Measurements from ENCODE around the gene FAM107B. TPM values are rescaled to one million over a fixed set of nuclear protein-coding genes. Genes with fewer than 3 reads are reported as not detected.
"Not testable (repeated sequence)": the region's sequence is repeated elsewhere in the genome, so short reads cannot be mapped to it uniquely, and the experiment has no call there.

The FAM107B gene
- total and polyA plus RNA-seq, 10 of the 15 experiments (the other 5 are each of a cell fraction or from before 2014, with no cell fraction given): 22.9 to 162 (median 86.6) TPM

GRCh38 chr10:14659137-14659536 is 115.6 kb downstream of the FAM107B start:
- peak overlapping the region; percentile 33 for H3K27ac ChIP-seq (ENCODE audit: control insufficient read depth, insufficient read depth)
- H3K4me1 ChIP-seq (ENCODE audit: control insufficient read depth, insufficient read depth, low read length): peaks cover 43% of the 10 kb centered on the region
- peak overlapping the region; percentile 26; the same call in 1 of the 2 replicates for H3K4me3 ChIP-seq
- CTCF ChIA-PET: interaction anchor here (1.2 kb wide), 1 partner anchor 10 kb away, joined by 6 read pairs; no protein-coding TSS in a partner anchor
- H2AFZ ChIP-seq (ENCODE audit: control insufficient read depth, low read depth, low read length); DNase-seq (ENCODE audit: low read depth, low spot score); H4K20me1 ChIP-seq (ENCODE audit: control insufficient read depth, insufficient read depth); FAIRE-seq; in situ Hi-C loops (cut with MboI); H3K27me3 ChIP-seq (replicated peaks in 1 of 2; ENCODE audit: control insufficient read depth in 2 of 2, insufficient read depth in 2 of 2, low read length in 1 of 2); H3K79me2 ChIP-seq (ENCODE audit: control insufficient read depth, insufficient read depth, low read length); H3K36me3 ChIP-seq (ENCODE audit: control insufficient read depth in 2 of 2, insufficient read depth in 2 of 2, low read length in 1 of 2): not testable (repeated sequence)
- ATAC-seq: peak; percentile 8
- TF ChIP-seq HDGF (IDR thresholded peaks at IDR 0.05): peak; percentile 58; the same call in 1 of the 2 replicates
- BruUV-seq (replicated peaks): TSS peak; percentile 96
- intact Hi-C loops (cut with micrococcal nuclease; ENCODE audit: unreplicated experiment): loop anchor here (1.0 kb wide), 2 partner anchors 11 to 54 kb away; no protein-coding TSS in a partner anchor
- peak overlapping the region; percentile 93 for H3K4me2 ChIP-seq (ENCODE audit: control insufficient read depth, insufficient read depth)
- SMC1A ChIA-PET (ENCODE audit: uncharacterized antibody, unreplicated experiment): interaction anchor here (0.7 to 2.8 kb wide), 13 partner anchors 8 to 92 kb away, joined by 3 to 24 read pairs (median 4); no protein-coding TSS in a partner anchor
- RAD21 ChIA-PET (ENCODE audit: unreplicated experiment): interaction anchor here (0.7 to 2.3 kb wide), 4 partner anchors 10 to 100 kb away, joined by 4 to 14 read pairs (median 6); no protein-coding TSS in a partner anchor
- peak overlapping the region; percentile 24 for H3K9ac ChIP-seq (ENCODE audit: control insufficient read depth, insufficient read depth, low read length)
- POLR2A ChIA-PET: interaction anchor here (1.4 to 1.8 kb wide), 3 partner anchors 11 to 47 kb away, joined by 5 to 6 read pairs (median 5); no protein-coding TSS in a partner anchor
- 38% methylated on average over 6 of the region's 6 CpGs for WGBS (ENCODE audit: insufficient coverage, insufficient replicate concordance, low lambda C conversion rate, missing lambda C conversion rate)
- H3K9me3 ChIP-seq (replicated peaks; ENCODE audit: control insufficient read depth, insufficient read depth, low read length): peaks cover 14% of the 10 kb centered on the region

- in situ Hi-C loops (cut with MboI) (no loop called here), intact Hi-C loops (cut with micrococcal nuclease; ENCODE audit: unreplicated experiment) (loop anchor here (1.0 kb wide), 2 partner anchors 10 to 53 kb away; no protein-coding TSS in a partner anchor)
- Histone ChIP-seq H3K9ac (ENCODE audit: control insufficient read depth, insufficient read depth, low read length) (no peak overlapping the region), H3K4me1 (ENCODE audit: control insufficient read depth, insufficient read depth, low read length) (peaks cover 47% of the 10 kb centered on the region), H2AFZ (ENCODE audit: control insufficient read depth, low read depth, low read length) (no peak overlapping the region), H4K20me1 (ENCODE audit: control insufficient read depth, insufficient read depth) (no peaks in the 10 kb centered on the region), H3K36me3 (ENCODE audit: control insufficient read depth in 2 of 2, insufficient read depth in 2 of 2, low read length in 1 of 2) (no peaks in the 10 kb centered on the region), H3K4me2 (ENCODE audit: control insufficient read depth, insufficient read depth) (peak overlapping the region; percentile 93), H3K27ac (ENCODE audit: control insufficient read depth, insufficient read depth) (peak overlapping the region; percentile 33), H3K27me3 (replicated peaks in 1 of 2; ENCODE audit: control insufficient read depth in 2 of 2, insufficient read depth in 2 of 2, low read length in 1 of 2) (no peaks in the 10 kb centered on the region; a peak in 1 of 4 replicates), H3K79me2 (ENCODE audit: control insufficient read depth, insufficient read depth, low read length) (no peaks in the 10 kb centered on the region), H3K4me3 (peak overlapping the region; percentile 26; the same call in 1 of the 2 replicates), H3K9me3 (replicated peaks; ENCODE audit: control insufficient read depth, insufficient read depth, low read length) (peaks cover 14% of the 10 kb centered on the region)
- peak; percentile 43 for ATAC-seq
- 20% methylated on average over 7 of the region's 7 CpGs for WGBS (ENCODE audit: insufficient coverage, insufficient replicate concordance, low lambda C conversion rate, missing lambda C conversion rate)
- CTCF ChIA-PET: interaction anchor here (0.6 to 1.7 kb wide), 7 partner anchors 10 to 121 kb away, joined by 3 to 6 read pairs (median 3); no protein-coding TSS in a partner anchor
- RAD21 ChIA-PET (ENCODE audit: unreplicated experiment): interaction anchor here (0.7 to 2.3 kb wide), 7 partner anchors 10 to 100 kb away, joined by 3 to 14 read pairs (median 4); no protein-coding TSS in a partner anchor
- no TSS peak for BruUV-seq (replicated peaks)
- SMC1A ChIA-PET (ENCODE audit: uncharacterized antibody, unreplicated experiment): interaction anchor here (0.7 to 2.8 kb wide), 13 partner anchors 8 to 93 kb away, joined by 3 to 24 read pairs (median 4); no protein-coding TSS in a partner anchor
- POLR2A ChIA-PET: interaction anchor here (1.4 to 1.8 kb wide), 3 partner anchors 10 to 46 kb away, joined by 5 to 6 read pairs (median 5); no protein-coding TSS in a partner anchor
- peak; percentile 64 for DNase-seq (ENCODE audit: low read depth, low spot score)
- FAIRE-seq: no peak
- no peak for TF ChIP-seq CREB1 (IDR thresholded peaks at IDR 0.05; ENCODE audit: low read depth)
- no peak for TF ChIP-seq MYC (IDR thresholded peaks at IDR 0.05; ENCODE audit: insufficient read depth, insufficient read length, insufficient replicate concordance, low read length, severe bottlenecking)
- TF ChIP-seq ZNF217 (IDR thresholded peaks at IDR 0.05): peak; percentile 49; the same call in 1 of the 2 replicates
- TF ChIP-seq BACH1 (IDR thresholded peaks at IDR 0.05; ENCODE audit: borderline replicate concordance): no peak
- peak; percentile 72 to 75 for TF ChIP-seq EP300 (IDR thresholded peaks at IDR 0.05; ENCODE audit: borderline replicate concordance in 1 of 2, control insufficient read depth in 1 of 2, low read depth in 2 of 2, low read length in 2 of 2)
- no peak for TF ChIP-seq E2F8 (IDR thresholded peaks at IDR 0.05; ENCODE audit: low read depth, partially characterized antibody)
- TF ChIP-seq NRF1 (conservative IDR thresholded peaks at IDR 0.05; ENCODE audit: low read depth, low read length): no peak
- peak; percentile 49 to 78; a peak in 3 of 4 replicates for TF ChIP-seq BHLHE40 (IDR thresholded peaks at IDR 0.05; ENCODE audit: borderline replicate concordance in 1 of 2, low read depth in 2 of 2, low read length in 1 of 2)
- no peak for TF ChIP-seq EZH2 (IDR thresholded peaks at IDR 0.05; ENCODE audit: borderline replicate concordance, control insufficient read depth, low read depth, low read length)
- no peak for TF ChIP-seq CBFB (IDR thresholded peaks at IDR 0.05; ENCODE audit: low read depth)
Measured at GRCh38 chr10:14658331-14659127, 116.2 kb downstream of the FAM107B start.

All from GM12878 (cell line).